ENCODE data around the gene MRPL2.

- TF ChIP-seq CTCF (IDR thresholded peaks at IDR 0.05), result no peak
- TF ChIP-seq POLR2AphosphoS5 (IDR thresholded peaks at IDR 0.05; ENCODE audit: insufficient read depth in 1 of 2, low read depth in 1 of 2), result no peak
- no peak for TF ChIP-seq POLR2A (IDR thresholded peaks at IDR 0.05)
Measured at GRCh38 chr6:43089467-43089866, 30.2 kb upstream of the MRPL2 start.

Data from vagina (tissue), 2 donors.